B cell (primary cell): ENCODE results near the gene SFXN3.

ENCODE experiments used
- CTCF ChIP-seq: fragments of 200-600 bp; IDR thresholded peaks from one replicate; pipeline ENCODE4 v1.8.0; 2022; ENCODE audit warnings: antibody characterized with exemption, mild to moderate bottlenecking
- EZH2 ChIP-seq: IDR thresholded peaks from 2 replicates; pipeline ENCODE4 v1.6.1; 2012; ENCODE audit warnings: borderline replicate concordance, low read depth, mild to moderate bottlenecking, moderate library complexity, low read length; ENCODE audit not compliant: insufficient read depth, poor library complexity, severe bottlenecking

GRCh38 chr10:101070098-101070497 is 39.1 kb downstream of the SFXN3 start:
- TF ChIP-seq CTCF, result no peak
- TF ChIP-seq EZH2, result no peak
